ENCODE data around the gene AP3B2.
A peak's percentile ranks its signal among the peaks of the same experiment; 100 is the strongest.
"Not testable (repeated sequence)": the region's sequence is repeated elsewhere in the genome, so short reads cannot be mapped to it uniquely, and the experiment has no call there.

The AP3B2 gene

DNA sequence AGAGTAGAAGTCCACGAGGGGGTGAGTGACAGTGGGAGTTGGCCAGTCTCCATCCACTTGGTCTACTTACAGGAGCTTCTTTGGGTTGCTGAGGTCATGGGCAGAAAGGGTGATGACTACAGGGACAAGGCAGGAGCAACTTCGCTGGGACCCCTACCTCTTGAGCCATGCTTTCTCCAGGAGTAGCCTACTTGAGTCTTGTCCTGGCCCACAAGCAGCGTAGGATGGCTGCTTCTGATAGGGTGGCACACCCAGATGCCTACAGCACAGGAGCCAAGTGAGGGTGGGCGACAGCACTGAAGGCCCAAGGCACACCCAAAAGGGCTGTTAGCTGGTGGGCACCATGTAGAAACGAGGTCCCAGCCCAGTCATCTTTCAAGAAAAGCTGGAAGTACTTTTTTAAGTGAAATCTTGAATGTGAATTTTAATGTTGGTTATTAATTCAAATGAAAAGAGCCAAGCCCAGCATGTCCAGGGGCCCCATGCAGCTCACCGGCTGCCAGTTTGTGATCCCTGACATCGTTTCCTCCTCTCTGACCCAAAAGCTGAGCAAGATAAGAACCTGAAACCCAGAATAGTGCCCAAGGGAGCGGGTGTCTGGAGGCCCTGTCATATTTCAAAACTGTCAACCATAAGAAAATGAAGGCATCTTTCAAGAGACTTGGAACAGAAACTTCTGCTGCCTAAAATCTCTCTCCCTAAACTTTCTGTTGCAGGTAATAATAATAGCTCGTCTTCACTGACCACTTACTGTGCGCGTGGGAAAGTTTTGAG lies 60.3 kb downstream of the AP3B2 start:
- no peak for DNase-seq (ENCODE audit: low read depth in 3 of 3)

DNA sequence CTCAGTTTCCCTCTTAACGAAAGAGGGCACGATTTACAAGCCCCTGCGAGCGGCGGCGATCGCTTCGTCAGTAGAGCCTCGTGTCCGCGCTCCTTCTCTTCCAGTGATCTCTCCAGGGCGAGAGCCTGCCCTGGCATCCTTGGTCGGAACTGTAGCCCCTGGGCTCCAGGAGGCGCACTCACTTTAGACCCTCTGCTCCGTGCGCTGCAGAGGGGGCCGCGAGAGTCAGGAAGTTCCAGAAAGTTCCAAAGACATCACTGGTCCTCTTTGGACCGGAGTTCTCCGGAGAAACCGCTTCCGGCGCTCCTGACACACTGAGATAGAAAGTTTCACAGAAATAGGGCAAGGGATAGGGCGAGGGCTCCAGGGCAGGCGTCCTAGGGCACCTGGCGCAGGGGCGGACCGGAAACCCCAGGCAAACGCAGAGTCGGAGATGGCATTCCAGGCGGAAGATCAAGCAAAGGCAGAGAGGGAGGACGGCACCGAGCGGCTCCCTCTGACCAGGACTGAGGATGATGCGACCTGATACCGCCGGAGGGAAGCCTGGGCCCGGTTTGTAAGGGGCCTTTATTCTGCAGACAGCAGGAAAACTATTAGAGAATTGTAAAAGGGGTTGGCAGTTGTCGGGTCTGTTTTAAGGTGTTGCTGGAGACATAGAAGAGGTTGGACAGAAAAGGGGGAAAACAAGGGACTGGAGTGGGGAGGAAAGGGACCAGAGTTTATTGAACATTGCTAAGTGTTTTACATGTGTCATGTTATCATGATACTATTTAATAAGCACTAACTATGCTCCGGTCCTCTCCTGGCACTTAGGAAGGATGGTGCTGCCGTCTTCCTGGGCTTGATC lies 61.2 kb downstream of the AP3B2 start:
- no peak for DNase-seq (ENCODE audit: low read depth in 3 of 3)

DNA sequence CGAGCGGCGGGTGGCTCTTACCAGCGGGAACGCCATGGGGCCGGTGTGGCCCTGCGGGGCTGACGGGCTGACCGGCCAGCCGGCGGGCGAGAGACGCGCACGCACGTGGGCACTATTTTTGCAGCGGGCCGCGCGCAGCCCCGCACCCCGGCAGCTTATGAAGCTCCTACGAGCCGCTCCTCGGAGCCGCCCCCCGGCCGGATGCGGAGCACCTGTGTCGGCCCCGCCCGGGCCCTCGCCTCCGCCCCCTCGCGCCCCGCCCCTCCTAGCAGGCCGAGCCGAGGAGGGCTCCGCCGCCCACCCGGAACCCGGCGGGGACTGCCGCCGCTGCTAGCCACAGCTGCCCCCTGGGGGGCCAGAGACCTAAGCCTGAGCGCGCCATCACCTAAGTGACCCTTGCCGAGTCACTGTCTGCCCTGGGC lies 61.8 kb downstream of the AP3B2 start:
- DNase-seq (ENCODE audit: low read depth in 3 of 3) = peak in 1 of 3 experiments; percentile 44

DNA sequence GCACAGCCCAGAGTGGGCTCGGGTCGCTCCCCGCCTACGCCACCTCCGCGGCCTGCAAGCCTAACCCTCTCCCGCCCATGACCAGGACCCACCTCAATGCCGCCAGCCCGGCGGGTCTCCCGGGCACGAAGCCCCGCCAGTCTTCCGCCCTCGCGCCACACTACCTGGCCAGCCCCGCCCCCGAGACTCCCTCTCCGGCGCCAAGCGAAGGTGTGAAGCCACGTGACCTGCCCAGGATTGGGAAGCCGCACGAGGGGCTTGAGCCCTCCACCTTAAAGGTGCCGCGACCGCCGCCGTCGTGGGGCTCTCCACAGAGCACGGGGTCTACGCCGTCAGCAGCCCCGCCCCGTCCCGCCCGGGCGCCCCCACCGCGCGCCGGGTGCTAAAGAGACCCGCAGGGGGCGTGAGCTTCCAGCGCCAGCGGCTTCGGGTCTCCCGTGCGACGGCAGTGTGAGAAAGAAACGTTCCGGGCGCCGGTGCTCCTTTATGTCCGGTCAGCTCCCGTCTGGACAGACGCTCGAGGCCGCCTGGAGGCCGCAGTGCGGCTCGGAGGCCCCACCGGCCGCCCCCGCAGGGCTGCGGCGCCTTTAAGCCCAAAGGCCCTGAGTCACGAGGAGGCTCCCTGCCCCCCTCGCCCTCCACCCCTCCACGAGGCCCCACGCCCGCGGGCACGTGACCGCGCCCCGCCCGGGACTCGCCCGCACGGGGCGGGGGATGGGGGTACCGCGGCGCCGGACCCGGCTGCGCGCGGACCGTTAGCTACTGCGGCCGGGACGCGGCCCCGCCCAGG lies 62.4 kb downstream of the AP3B2 start, which contains the start of gene CPEB1:
TSS of gene CPEB1 (minus strand) at position 319 of the 790 bp plus-strand sequence. CDS start 18,904 bp downstream, outside the sequence.
- DNase-seq (ENCODE audit: low read depth in 3 of 3) = peak in 2 of 3 experiments; percentile 12 to 34

DNA sequence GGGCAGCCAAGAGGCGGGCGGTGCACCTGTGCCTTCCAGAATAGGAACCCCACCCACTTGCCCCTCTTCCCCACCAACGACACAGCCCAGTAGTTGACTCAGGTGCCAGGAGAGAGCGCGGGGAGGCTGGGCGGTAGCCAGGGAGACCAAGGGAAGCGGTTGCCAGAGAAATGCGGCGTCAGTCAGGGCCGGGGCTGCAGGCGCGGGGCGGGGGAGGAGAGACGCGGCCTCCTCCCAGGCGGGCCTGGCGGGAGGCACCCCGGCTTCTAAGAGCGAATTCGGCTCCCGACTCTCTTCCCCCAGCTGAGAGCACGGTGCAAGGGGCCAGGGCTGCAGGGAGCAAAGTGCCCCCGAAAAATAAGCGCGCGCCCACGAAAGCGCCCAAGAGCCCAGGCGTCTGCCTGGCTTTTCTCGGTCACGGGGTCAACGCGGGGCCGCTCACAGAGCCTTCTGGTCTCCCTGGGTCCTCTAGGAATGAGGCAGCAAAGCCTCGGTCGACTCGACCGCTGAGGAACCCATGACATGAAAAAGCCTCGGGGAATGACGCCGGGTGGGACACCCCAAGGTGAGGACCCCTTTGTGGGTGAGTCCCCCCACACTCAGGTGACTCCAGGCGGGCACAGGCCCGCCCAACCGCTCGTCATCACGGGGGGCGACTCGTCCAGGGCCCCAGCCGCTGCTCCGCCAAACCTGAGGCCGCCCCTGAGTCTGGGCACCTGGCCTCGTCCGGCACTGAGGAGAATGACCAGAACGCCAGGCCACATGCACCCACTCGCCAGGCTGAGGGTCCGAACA lies 63.2 kb downstream of the AP3B2 start:
- peak in 1 of 3 experiments; percentile 6 for DNase-seq (ENCODE audit: low read depth in 3 of 3)

DNA sequence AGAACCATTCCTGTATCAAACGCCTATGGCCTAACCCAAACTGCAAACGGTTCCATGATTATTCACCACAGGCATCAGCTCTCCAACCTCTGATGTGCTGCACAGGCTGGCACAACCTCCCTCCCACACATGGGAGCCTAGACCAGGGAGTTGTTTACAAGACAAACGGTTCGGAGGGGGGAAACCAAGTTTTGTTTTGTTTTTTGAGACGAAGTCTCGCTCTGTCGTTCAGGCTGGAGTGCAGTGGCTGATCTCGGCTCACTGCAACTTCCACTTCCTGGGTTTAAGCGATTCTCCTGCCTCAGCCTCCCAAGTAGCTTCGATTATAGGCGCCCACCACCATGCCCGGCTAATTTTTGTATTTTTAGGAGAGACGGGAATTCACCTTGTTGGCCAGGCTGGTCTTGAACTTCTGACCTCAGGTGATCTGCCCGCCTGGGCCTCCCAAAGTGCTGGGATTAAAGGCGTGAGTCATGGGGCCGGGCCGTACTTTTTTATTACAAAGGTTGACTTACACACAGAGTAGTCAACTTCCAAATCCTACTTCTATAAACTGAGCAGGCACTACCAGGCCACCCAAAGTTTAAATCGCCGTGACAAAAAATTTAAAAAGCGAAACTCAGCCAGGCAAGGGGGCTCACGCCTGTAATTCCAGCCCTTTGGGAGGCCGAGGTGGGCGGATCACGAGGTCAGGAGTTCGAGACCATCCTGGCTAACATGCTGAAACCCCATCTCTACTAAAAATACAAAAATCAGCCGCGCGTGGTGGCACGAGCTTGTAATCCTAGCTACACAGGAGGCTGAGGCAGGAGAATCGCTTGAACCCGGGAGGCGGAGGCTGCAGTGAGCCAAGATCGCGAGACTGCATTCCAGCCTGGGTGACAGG lies 64.5 kb downstream of the AP3B2 start:
- DNase-seq (ENCODE audit: low read depth in 3 of 3) = not testable (repeated sequence)

DNA sequence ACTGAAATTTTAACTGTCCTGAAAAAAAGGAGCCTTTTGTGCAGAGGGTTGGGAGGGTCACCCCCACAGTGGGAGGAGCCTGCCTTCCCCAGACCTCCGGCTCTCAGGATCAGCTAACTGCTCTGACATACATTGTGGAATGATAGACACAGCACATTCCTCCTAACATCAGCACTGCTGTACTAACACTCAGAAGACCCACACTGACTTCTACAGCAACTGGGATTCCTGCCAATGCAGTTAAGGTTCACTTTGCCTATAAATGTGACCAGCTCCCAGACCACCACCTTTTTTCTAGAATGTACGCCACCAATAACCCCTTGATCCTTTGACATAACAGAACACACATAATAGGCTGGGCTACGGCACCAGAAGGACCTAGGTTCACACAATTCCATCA lies 65.7 kb downstream of the AP3B2 start:
- DNase-seq (ENCODE audit: low read depth in 3 of 3) = no peak

DNA sequence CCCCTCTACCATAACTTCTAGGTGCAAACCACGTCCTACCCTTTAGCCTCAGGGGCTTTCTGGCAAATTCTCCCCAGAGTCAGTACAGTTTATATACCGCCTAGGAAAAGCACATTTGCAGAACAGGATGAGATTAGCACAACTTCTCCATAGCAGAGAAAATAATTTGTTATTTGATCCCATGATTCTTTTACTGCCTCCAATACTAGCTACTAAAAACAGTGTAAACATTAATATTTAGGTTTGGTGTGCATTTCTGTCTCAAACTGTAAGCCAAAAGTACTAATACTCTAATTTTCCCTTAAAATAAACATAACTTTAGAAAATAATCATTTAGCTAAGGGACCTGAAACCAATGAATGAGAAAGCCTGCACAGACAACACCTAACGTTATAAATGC lies 67.0 kb downstream of the AP3B2 start:
- no peak for DNase-seq (ENCODE audit: low read depth in 3 of 3)

DNA sequence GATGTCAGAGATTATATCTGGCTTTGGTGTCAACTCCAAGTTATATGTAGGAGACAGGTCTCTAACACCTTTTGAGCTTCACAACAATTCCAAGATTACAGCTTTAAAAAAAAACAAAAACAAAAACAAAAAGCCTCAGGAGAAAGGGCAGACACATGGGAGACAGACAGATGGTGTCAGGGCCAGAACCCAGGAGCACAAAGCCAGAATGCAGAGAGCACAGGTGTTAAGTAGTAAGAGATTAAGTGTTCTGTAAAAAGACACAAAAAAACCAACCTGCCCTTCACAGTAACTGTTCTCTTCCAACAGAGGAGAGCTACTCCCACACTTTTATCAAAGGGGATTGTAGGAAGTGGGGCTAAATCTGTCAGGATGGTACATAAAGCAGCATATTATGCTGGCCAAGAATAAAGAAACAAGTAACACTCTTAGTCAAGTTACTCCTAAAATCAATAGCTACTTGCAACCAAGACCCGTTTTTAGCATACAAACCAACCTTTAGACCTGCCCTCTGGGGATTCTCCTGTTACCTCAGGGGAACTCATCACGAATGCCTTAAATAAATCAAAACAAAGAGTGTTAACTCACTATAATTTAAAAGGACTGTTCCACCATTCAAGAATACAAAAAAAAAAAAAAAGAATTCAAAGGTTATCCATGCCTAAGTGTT lies 68.4 kb downstream of the AP3B2 start:
- DNase-seq (ENCODE audit: low read depth in 3 of 3) = no peak

DNA sequence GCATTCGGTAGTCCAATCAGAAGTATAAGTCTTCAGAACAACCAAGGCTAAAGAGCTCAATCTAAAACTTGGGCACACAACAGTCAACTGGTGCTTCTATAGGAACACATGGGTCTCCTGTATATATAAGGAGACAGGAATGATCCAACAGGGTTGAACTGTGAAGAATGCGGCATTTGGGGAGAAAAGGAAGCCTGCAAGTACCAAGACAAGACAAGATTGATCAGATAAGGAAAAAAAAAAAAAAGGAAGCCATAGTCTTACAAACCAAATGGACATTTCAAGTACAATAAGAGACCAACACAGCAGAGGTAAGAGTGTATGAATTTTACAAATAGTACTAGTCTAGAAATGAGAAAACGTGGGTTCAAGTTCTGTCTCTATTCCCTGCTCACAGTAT lies 69.0 kb downstream of the AP3B2 start:
- DNase-seq (ENCODE audit: low read depth in 3 of 3) = no peak

DNA sequence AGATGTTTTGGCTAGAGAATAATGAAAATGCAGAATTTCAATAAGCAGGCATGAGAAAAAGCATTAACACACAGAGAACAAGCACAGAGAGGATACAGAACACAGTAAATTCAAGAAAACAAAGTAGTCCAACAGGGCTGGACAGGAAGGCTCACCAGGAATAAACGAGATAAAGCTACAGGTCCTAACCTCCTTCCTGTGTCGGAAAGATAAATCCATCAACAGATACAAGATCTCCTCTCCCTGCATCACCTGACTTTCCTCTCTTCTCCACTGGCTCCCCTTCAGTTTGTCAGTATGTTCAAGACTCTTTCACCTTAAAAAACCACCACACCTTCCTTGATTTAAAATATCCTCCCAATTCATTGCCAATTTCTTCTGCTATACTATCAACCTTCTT lies 73.9 kb downstream of the AP3B2 start:
- DNase-seq (ENCODE audit: low read depth in 3 of 3) = no peak

DNA sequence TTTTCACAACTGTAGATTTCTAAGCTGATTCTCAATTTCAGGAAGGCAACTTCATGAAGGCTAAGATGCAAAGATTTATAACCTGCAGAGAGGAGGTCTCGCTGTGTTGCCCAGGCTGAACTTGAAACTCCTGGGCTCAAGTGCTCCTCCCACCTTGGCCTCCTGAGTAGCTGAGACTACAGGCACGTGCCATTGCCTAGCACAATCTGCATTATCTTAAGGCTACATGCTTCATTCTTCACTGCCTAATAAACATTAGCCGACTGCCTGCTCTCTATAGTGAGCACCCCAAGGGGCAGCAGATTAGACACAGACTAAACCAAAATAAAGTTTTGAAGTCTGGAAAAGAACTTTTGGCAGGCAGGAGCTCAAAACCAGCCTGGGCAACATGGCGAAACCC lies 79.6 kb downstream of the AP3B2 start:
- DNase-seq (ENCODE audit: low read depth in 3 of 3) = no peak

DNA sequence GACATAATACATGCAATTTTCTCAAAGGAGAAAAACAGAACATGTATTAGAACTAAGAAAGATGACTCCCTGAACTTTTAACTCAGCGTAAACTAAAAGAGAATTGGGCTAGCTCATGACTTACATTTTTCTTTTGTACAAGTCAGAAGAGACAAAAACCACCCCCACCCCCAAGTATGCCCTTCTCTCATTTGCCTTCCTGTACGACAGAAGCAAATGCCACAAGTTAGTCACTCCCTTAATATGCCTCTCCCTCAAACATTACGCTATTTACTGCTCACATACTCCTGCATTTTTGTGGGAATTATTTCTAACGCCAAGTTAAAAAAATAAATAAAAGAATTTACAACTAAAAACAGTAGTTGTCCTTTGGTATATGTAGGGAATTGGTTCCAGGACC lies 84.5 kb downstream of the AP3B2 start:
- no peak for DNase-seq (ENCODE audit: low read depth in 3 of 3)

DNA sequence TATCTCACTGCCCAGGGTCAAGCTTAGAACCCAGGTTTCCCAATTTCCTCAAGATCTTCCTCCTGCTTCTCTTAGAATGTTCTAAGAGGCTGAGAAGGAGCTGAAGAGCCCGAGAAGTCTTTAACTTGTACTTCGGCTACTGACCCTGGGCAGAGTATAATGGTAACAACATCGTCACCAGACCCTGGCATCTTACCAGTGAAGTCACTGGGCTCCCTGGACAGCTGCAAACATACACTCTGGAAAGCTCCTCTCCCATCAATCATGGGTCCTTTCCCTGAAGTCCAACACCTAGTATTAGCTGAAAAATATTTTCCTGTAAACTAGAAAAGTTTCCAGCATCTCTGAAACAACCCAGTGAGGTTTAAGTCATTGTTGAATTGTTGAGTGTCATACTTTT lies 85.2 kb downstream of the AP3B2 start:
- DNase-seq (ENCODE audit: low read depth in 3 of 3) = no peak

DNA sequence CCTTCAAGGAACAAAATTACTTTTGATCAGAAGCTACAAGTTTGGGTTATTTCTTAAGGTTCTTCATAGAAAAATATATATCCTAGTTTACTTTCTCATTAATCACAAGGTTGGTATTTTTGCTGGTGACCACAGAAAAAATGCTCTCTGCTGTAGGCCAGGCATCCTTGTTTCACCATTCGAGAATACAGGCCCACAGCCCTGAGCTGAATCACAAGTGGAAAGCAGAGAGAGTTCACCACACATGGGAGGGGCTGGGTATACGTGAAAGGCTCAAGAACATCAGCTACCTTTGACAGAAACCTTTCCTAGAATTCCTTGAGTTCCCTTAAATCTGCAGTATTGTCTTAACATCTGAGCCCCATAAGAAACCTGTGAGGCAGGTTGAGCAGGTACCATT lies 85.7 kb downstream of the AP3B2 start:
- DNase-seq (ENCODE audit: low read depth in 3 of 3) = no peak

DNA sequence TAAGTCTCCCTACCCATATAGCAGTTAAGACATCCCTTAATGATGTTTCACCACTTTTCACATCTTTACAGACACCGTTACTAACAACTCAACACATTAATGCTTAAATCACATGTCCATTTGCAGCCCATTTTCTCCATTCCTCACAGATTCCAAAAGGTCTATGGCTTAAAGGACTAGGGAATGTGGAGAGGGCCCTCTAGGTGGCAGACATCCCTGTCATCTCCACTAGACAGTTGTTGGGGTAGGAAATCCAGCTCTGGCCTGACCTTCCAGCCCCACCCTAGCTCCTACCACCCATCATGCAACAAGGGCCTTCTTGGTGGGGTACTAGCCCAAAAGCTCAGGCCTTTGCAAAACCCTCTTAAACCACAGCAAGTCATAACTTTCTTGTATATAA lies 87.7 kb downstream of the AP3B2 start:
- DNase-seq (ENCODE audit: low read depth in 3 of 3) = no peak

DNA sequence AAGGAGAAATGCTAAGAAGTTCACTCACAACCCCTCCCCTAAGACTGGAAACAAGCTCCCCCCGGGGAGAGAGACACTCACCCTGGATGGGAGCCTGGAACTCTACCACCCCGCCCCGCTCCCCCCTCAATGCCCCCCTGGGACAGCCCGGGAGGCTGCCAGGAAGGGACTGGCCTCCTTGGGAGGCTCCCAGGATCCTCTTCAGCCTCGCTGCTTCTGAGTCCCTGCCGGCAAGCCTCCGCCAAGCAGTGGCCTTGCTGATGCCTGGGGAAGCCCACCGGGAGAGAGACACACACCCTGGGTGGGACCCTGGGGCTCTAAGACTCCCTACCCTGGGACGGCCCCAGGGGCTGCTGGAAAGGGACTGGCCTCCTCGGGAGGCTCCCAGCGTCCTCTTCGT lies 95.9 kb downstream of the AP3B2 start:
- no peak for DNase-seq (ENCODE audit: low read depth in 3 of 3)

DNA sequence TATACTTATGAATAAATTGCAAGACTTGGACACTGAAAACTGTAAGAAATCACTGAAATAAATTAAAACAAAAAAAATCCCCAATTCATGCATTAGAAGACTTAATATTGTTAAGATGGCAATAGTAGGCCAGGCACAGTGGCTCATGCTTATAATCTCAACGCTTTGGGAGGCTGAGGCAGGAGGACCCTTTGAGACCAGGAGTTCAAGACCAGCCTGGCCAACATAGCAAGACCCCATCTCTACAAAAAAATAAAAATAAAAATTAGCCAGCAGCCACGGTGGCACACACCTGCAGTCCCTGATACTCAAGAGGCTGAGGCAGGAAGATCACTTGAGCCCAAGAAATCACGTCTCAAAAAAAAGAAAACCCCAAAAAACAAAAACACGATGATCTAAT lies 98.3 kb downstream of the AP3B2 start:
- DNase-seq (ENCODE audit: low read depth in 3 of 3) = no peak
